Activated CD4-positive, alpha-beta T cell treated with anti-CD3 and anti-CD28 coated beads, Interleukin-2, Interleukin-4, amounts not matched to agents 100 ng/mL and 50 ng/mL, durations not matched to agents 16 hours and 8 hours (primary cell): ENCODE data around the gene TCF7L1.
"Not testable (repeated sequence)": the region's sequence is repeated elsewhere in the genome, so short reads cannot be mapped to it uniquely, and the experiment has no call there.

Source experiments
- DNase-seq: peaks from one replicate; pipeline ENCODE4 v3.0.0-alpha.2; 2020; ENCODE audit warnings: low spot score

The TCF7L1 gene

GRCh38 chr2:85133751-85134254, 611 bp downstream of the TCF7L1 start:
- no peak for DNase-seq

- DNase-seq, result no peak
Measured at GRCh38 chr2:85134255-85134895, 1.2 kb downstream of the TCF7L1 start.

- no peak for DNase-seq
Measured at GRCh38 chr2:85134896-85135659, 1.9 kb downstream of the TCF7L1 start.

DNA sequence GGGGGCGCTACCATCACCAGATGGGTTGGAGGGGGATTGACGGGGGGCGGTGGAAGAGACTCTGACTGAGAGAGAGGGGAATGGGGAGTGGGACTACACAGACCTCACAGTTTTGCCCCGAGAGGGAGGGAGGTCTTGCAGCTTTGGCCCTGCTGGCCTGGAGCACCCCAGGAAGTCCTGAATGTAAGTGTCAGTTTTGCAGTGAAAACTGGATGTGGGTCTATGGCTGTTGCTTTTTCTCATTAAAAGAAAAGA, 2.4 kb downstream of the TCF7L1 start:
- DNase-seq, result no peak

- DNase-seq, result no peak
Measured at GRCh38 chr2:85137156-85137555, 4.0 kb downstream of the TCF7L1 start.

DNA sequence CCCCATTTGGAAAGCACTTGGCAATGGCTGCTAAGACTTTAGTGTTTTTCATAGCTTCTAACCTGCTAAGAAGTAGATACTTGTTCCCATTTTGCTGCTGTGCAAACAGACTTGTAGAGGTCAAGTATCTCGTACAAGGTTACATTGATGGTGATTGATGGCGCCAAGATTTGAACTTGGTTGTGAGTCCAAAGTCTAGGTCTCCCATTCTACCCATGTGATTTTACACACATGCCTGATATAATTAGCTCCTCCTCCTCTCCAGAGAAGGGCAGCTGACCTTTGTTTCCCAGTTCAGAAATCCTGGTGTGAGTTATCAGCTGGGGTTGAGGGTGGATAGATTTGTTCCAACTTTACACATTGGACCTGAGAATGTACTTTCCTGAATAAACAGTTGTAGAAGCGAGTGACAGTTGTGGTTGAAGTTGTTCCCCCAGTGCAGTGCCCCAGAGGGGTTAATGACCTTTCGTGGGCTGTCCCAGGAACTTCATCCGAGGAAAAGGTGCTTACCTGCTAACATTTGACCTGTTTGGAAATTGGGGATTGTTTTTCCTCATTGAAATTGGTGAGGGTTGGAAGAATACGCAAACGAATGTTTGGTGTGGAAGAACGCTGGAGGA, 10.4 kb downstream of the TCF7L1 start:
- no peak for DNase-seq

DNA sequence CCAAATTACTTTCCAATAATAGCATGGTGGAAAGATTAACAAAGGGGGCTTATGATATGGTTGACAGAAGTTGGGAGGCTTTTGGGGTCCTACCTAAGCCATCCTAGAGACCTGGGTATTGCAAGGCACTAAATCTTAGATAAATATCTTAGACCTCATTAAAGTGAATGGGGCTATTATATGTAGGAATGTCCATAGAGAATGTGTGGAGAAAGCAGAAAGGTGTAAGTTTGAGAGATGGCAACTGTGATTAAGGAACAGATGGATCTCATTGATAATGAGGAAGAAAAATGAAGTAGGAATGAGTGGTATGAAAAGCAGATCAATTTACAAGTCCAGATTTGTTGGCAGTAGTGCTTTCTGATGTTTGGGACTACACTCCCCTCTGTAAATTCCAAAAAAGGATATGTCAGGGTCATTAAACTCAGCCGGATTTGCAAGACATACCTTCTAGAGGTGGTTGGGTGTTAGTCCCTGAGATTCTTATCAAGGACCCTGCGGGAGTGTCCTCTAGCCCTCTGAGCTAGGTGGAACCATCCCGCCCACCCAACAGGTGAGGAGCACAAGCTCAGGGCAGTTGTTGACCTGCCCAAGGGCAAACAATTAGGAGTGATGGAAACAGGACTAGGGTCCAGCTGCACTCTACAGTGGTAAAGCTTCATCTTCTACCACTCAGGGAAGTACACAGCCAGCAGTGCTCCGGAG, 12.1 kb downstream of the TCF7L1 start:
- DNase-seq, result no peak

DNA sequence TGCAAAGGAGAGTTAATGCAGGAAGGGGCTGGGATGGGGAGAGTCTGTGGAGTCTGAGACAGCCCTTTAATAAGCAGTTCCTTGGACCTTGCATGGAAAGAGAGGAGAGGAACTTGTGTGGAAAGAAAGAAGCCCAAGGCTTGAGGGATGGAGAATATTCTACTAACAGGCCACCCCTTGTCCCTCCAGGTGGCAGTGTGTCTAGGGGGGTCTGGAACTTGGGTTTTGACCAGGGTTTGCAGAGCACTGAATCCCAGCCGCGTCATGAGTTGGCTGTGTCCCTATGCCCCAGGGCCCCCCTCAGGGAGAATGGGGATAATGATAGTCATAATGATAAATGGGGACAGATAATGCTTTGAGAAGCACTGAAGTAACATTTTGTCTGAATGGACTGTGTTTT, 15.0 kb downstream of the TCF7L1 start:
- no peak for DNase-seq

DNA sequence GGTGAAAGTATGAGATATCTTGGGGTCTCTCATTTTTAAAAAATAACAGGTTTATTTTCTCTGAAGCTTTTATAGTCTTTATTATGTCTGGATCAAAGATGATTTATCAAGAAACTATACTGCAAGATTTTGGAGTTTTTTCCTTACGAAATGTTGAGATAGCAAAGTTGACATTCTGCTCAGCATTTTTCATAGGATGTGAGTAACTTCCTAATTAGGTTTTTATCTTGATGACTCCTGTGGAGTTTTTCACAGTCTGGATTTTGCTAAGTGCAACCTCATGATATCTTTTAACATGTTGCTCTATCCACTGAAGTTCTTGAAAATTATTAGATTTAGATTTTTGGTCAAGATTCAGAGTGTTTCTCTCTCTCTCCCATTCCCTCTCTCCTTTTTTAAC, 17.8 kb downstream of the TCF7L1 start:
- no peak for DNase-seq

- DNase-seq, result no peak
Measured at GRCh38 chr2:85152895-85153294, 19.7 kb downstream of the TCF7L1 start.

- DNase-seq, result no peak
Measured at GRCh38 chr2:85154048-85154753, 21.0 kb downstream of the TCF7L1 start.

DNA sequence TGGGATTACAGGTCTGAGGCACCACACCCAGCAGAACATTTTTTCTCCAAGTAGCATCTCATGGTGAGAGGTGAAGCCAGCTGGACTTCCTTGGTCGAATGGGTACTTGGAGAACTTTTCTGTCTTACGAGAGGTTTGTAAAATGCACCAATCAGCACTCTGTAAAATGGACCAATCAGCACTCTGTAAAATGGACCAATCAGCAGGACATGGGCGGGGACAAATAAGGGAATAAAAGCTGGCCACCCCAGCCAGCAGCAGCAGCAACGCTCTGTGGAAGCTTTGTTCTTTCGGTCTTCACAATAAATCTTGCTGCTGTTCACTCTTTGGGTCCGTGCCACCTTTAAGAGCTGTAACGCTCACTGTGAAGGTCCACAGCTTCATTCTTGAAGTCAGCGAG, 21.9 kb downstream of the TCF7L1 start:
- not testable (repeated sequence) for DNase-seq

GRCh38 chr2:85156153-85156552, 23.0 kb downstream of the TCF7L1 start:
- no peak for DNase-seq

- no peak for DNase-seq
Measured at GRCh38 chr2:85156619-85157018, 23.4 kb downstream of the TCF7L1 start.

- no peak for DNase-seq
Measured at GRCh38 chr2:85157345-85157744, 24.2 kb downstream of the TCF7L1 start.

DNA sequence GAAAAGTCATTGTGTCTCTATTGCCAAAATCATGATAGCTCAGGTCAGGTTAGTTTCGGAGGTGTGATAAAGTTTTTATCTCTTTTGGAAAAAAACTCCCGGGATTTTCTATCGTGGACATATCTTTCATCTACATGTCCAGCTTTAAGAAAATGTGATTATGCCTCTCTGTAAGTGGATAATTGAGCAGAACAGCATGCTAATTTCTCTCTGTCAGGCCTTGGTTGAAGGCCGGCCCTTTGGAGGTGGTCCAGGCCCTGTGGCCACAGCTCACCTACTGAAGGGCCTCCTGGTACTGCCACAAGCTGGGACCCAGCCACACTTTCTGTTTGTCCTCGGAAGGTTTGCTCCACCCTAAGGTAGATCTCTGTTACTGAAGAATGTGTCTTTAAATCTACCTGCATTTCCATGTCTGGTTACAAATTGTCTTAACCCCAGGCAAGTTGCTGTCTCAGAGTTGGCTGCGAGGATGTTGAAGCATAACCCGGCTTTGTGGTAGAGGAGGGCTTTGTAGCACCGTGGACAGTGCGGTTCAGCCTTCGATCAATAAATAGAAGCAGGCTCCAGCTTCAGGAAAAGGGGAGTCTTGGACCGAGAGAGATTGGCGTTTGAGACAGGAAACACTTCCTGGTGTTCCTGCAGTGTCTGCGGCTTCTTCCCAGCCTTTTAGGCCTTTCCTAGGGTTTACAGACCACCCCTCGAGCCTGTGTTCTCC, 25.5 kb downstream of the TCF7L1 start:
- DNase-seq, result no peak

DNA sequence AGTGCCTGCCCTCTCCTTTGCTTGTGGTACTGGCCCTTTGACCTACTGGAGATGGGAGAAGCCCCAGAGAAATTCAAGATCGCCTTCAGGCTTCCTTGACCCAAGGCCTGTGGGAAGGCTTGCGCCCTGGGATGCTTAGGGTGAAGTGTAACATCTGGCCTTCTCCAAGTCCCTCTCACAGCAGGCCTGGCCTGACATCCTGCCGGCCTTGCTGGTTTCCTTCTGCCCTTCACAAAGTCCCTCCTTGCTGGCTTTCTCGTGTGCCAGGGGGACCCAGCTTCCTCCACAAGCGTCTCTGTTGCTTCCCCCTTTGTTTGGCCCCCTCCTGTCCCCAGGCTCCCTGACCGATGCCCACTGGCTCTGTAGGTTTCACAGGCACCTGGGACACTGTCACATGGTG, 26.4 kb downstream of the TCF7L1 start:
- DNase-seq, result no peak

- DNase-seq, result no peak
Measured at GRCh38 chr2:85160966-85161960, 28.1 kb downstream of the TCF7L1 start.

- no peak for DNase-seq
Measured at GRCh38 chr2:85162746-85163301, 29.6 kb downstream of the TCF7L1 start.

DNA sequence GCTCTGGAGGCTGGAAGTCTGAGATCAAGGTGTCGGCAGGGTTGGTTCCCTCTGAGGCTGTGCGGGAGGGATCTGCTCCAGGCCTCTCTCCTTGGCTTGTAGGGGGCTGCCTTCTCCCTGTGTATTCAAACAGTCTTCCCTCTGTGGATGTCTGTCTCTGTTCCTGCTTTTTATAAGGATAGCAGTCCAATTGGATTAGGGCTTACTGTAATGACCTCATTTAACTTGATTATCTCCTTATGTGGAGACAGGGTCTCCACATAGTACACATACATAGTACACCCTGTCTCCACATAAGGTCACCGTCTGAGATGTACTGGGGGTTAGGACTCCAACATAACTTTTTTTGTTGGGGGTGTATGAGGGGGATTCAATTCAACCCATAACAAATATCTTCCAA, 30.5 kb downstream of the TCF7L1 start:
- no peak for DNase-seq
